Superior temporal gyrus (tissue), 1 donor: ENCODE measurements around the gene RABAC1.

ENCODE experiments used
- DNase-seq: peaks from one replicate; pipeline ENCODE4 v3.0.0-alpha.2; 2016; ENCODE audit errors: extremely low spot score

RABAC1 gene

GRCh38 chr19:41928754-41929535, 30.2 kb downstream of the RABAC1 start:
- DNase-seq: no peak

DNA sequence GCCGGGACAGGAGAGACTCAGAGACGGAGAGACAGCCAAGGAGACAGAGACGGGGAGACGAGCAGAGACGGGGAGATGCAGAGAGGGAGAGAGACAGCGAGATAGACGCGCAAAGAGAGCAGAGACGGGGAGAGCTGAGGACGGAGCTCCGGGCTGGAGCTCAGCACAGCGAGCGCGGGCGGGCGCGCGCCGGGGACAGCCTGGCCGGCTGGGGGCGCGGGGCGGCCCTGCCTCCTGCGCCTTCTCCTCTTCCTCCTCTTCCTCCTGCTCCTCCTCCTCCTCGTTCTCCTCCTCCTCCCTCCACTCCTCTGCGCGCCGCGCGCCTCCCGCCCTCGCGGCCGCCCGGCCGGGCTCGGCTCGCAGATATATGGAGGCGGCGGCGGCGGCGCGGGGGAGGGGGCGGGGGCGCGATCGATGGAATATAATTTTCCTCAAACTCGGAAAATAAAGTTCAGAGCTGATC, 30.9 kb downstream of the RABAC1 start, which contains the start of gene ERFL:
Gene ERFL (minus strand): TSS at position 229 of the 463 bp plus-strand sequence. CDS start 15,530 bp downstream, outside the sequence.
- DNase-seq: no peak

DNA sequence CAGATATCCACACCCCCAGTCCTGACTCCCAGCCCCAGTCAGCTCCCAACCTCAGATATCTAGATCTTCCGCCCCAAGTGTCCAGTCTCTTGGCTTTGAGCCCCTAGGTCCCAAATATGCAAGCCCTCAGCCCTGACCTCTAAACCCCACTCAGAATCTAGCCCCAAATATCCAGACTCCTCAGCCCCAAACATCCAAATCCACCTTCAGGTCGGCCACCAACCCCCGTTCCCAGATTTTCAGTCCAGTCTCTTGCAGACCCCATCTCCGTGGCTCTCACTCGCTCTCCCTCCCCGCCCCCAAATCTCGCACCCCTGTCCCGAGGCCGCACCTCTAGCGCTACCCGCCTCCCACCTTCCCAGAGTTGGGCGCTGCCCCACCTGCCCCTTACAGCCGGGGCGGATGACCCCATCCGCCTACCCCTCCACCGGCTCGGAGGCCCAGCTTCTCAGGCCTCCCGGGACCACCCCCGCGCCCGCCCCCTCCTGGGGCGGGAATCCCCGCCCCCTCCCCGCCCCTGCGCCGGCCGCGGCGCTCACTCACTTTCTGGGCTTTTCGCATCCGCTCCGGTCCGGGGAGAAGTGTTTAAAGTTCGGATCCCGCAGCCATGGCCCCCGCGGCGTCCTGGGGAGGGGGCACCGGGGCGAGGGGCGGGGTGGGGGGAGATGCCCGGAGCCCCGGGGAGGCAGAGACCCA, 31.5 kb downstream of the RABAC1 start:
- DNase-seq: no peak

DNA sequence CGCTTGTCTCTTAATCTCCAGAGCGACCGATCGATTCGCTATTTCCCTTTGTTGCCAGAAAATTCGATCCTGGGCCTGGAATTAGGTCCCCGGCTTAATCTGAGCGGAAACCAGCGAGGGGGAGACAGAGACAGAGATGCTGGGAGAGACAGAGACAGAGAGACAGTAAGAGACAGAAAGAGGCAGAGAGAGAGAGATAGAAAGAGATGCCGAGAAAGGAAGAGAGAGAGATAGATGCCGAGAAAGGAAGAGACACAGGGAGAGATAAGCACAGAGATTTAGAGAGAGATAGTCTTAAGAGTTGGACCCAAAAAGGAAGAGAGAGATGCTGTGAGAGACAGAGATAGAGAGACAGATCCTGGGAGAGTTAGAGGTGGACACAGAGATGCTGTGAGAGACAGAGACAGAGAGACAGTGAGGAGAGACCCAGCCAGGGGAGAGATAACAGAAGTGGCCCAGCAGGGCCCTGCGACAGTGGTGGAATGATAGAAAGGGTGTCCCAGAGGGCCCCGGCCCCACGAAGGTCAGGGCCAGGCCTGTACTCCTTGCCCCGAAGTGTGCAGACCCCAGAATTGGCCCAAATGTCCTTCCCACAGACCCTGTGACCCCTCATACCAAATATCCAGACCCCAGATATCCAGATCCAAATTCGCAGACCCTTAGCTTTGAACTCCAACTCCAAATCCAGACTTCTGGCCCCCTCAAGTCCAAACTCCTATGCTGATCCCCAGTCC, 32.2 kb downstream of the RABAC1 start:
- DNase-seq: no peak

DNA sequence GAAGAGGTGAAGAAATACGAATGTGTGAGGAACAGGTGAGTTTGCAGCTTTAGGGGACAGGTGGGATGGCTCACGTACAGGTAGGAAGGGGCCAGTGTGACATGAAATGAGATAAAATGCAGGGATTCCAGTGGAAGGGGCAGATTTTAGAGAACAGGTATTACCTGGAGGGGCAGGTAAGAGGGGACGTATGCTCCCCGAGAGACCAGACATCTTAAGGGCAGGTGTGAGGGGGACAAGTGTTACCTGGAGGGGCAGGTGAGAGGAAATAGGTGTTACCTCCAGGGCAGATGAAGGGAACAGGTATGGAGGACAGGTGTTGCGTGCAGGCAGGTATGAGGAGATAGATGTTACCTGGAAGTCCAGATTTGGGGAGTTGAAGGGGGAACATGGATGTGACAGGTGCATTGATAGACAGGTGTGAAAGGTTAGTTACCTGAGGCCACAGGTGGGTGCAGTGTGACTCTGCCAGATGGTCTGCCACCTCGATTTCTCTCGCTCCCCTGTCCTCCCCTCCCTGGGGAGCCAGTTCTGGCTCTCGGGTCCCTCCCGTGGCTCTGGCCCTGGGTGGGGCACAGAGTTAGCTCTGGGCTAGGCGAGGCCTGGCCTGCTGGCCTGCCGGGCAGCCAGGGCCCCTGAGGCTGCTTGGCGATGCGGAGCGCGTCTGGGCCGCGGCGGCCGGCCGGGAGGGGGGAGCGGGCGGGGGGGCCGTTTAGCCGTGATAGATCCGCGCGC, 32.9 kb downstream of the RABAC1 start:
- no peak for DNase-seq

- no peak for DNase-seq
Measured at GRCh38 chr19:41925208-41926003, 33.7 kb downstream of the RABAC1 start.

- DNase-seq: no peak
Measured at GRCh38 chr19:41924151-41925145, 34.7 kb downstream of the RABAC1 start.

GRCh38 chr19:41923045-41923788, 35.9 kb downstream of the RABAC1 start:
- no peak for DNase-seq

DNA sequence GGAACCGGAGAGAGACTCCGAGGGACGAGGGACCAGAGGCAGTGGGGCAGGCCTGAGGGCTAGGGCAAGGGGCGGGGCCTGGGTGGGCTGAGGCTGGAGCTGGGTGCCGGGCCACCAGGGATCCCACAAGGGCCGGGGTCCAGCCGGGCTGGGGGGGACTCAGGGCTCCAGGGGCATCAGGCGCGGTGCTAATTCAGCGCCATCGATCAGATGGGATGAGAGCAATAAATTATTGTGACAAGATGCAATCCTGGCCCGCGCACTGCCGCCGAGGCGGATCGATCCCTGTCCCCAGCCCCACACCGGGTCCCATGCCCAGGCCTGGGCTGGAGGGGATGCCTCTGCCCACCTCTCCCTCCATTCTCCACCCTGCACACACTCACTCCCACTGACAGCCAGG, 36.5 kb downstream of the RABAC1 start:
- no peak for DNase-seq

DNA sequence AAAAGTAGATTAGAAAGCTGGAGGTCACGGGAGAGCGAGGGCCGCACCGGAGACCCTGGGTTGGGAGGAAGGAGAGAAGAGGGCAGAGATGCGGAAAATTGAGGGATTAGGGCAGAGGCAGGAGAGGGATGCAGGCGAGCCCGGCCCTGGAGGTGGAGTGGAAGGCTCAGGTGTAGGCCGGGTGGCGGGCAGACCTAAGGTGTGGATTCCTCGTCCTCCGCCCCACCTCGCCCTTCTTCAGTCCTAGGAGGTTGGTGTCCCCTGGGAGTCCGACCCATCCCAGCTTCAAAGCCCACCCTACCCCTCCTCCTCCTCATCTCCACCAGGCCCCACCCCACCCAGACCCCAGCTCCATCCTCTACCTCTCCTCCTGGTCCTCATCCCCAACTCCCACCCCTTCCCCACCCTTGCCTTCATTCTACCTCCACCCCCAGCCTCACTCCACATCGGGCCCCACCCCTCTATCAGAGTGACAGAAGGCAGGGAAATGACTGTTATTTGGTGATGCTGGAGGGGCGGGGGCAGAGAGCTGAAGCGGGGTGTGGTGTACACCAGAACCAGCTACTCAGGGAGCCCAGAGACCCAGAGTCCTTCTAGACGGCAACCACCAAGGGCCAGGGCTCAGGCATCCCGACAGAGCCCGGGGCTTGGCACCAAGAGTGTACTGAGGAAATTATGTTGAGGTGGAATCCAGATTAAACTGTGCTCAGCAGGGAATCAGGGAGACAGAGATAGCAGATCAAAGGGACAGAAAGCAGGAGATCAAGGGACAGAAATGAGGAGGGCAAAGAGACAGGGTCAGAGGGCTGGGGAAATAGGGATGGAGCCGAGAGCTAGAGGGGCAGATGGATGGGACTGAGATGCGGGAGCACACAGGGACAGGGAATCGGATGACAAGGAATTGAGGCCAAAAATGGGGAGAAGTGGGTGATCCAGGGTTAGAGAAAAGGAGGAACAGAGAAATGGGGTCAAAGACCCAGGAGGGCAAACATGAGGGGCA, 37.2 kb downstream of the RABAC1 start:
- DNase-seq: no peak

DNA sequence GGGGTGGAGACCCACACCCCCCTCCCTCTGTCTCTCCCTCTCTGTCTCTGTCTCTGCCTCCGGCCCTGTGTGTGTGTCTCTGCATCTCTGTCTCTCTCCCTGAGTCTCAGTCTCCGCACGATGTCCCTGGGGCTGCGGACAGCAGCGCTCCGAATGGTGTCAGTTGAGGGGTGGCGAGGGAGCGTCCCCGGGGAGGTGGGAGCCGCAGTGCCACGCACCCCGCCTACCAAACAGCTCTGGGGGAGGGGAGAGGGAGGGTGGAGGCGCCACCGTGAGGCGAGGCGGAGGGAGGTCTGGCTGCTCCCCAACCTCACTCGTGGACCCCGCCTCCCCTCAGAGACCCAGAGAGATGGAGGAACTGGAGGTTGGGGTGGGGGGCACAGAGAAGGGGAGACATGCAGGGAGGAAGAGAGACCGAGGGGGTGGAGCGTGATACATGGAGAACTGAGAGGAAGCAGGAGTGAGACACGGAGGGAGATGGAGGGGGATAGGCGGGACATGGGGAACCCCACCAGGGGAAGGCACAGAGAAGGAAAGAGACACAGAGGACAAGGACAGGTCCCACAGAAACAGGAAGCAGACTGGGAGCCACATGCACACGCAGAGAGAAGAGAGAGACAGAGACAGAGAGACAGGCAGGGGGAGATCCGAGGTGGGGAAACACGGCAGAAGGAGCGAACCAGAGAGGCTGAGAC, 38.1 kb downstream of the RABAC1 start:
- no peak for DNase-seq

DNA sequence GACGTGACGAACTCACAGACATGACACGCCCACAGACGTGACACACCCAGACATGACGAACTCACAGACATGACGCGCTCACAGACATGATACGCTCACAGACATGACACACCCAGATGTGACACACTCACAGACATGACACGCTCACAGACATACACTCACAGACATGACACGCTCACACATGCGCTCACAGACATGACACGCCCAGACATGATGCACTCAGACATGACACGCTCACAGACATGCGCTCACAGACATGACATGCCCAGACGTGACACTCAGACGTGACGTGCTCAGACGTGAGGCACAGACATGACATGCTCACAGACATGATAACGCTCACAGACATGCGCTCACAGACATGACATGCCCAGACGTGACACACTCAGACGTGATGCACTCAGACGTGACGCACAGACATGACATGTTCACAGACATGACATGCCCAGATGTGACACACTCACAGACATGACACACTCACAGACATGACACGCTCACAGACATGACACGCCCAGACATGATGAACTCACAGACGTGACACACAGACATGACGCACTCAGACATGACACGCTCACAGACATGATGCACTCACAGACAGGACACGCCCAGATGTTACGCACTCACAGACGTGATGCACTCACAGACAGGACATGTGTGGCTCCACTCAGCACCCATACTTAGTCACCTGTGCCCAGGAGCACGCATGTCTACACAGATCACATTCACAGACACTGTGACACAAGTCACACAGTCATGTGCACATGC, 39.0 kb downstream of the RABAC1 start:
- no peak for DNase-seq

GRCh38 chr19:41918653-41919244, 40.4 kb downstream of the RABAC1 start:
- DNase-seq: no peak

- DNase-seq: no peak
Measured at GRCh38 chr19:41918095-41918494, 41.0 kb downstream of the RABAC1 start.

- DNase-seq: no peak
Measured at GRCh38 chr19:41917676-41918075, 41.4 kb downstream of the RABAC1 start.
